ENCODE measurements around the gene S100A1.

S100A1 gene

GRCh38 chr1:153610811-153611301, 17.4 kb upstream of the S100A1 start:
- no peak for DNase-seq

DNA sequence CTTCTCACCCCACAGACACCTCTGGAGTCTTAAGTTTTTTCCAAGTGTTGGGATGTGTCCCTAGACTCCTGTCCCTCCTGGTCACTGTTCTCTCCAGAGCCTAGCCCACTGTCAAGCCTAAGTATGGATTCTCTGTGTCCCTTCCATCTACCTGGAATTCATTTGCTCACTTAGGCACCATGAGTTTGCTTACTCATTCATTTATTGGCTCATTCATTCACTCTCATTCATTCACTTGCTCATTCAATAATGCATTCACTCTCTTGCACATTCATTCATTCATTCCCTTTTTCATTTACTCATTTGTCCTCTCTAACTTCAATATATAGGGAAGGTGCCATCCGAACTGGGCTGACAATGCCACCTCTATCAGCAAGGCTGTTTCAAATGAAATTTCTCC, 16.9 kb upstream of the S100A1 start:
- DNase-seq = no peak

DNA sequence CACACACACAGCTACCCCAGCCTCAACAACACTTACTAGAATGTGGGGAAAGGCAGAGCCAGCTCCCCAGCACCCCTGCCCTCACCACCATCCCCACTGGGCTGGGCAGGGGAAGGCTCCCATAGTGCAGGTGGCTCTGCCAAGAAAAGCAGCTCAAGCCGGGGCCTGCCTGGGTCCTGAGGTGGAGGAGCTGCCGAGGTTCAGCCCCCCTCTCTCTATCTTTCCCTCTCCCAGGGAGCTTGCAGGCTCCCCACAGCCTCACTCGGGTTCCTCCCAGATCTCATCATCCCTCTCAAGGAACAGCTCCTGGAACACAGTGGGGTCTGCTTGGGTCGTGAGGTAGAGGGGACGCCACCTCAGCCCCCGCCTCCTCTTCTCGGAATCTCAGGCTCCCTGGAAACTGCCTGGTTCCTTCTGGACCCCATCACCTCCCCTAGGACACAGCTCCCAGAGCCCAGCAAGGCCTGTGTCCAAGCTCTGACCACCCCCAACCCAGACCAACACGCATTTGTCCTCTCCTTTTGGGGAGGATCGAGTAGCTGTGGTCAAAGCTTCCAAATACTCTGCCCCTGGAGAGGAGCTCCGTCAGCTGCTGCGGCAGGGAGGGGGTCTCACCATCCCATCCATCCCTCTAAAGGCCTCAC, 16.0 kb upstream of the S100A1 start:
- no peak for DNase-seq

DNA sequence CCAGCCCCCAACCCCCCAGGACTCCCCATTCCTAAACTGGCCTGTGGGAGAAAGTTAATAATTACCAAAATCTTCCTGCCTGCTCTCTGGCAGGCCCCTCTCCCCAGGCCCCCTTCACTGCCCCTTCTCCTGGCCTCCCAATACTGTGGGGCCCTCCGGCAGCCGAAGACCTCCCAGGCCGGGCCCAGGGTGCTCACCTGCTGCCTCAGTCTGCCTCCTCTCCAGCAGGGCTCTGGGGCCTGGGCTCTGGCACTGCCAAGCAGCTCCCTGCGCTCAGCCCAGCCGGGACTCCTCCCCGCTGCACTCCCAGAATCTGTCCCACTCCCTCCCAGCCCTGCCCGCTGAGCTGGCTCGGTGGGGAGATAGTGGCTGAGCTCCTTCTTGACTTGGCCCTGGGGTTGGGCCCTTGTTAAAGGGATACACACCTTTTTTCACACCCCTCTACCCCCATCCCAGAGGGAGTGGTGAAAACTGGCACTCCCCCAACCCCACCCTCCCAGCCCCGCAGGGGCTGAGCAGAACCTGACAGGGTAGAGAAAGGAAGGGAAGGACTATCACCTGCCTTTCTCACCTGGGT, 15.4 kb upstream of the S100A1 start, which contains the start of gene S100A16:
S100A16 (minus strand) TSS at position 383 of the 577 bp plus-strand sequence. CDS start 4,986 bp downstream, outside the sequence.
- DNase-seq = no peak

- no peak for DNase-seq
These were observed 14.8 kb upstream of the S100A1 start for GRCh38 chr1:153613406-153613805.

DNA sequence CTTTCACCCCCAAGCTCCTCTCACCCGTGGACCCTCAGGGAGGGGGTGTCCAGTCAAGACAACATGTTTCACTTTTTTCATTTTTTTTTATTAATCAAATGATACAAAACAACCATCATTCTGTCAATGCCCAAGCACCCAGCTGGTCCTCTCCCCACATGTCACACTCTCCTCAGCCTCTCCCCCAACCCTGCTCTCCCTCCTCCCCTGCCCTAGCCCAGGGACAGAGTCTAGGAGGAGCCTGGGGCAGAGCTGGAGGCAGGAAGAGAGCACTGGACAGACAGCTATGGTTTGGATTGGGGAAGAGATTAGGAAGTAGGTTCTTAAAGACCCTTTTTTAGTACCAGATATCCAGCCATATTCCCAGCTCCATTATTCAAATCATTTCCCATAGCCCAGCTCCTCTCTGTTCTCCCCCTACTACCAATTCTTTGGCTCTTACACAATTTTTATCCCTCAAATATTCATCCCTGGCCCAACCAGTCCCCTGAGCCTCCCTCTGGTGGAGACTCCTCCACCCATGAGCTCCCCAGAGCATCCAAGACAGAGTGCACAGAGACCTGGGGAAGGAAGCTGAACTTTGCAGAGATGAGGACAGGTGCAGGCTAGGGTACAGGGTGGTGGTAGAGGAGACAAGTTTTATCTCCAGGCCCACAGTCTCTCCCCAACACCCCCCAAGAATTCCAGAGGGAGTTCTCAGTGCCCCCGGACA, 13.9 kb upstream of the S100A1 start:
- DNase-seq = no peak

DNA sequence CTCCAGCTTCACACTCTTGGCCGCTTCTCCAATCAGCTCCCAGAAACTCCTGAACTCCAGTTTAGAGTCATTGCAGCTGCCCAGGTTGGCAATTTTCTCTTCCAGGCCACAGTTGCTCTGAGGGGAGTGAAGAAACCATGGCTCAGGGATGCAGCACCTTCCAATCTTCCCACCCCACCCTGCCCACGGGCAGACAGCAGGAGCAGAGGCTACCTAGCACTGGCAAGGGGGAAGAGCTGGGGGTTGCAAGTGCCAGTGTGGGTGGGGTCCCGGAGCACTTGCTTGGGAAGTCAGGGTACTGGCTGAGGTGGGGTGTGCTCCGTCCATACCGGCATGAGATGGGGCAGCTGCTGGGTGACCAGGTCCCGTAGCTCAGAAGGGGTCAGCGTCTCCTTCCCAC, 13.3 kb upstream of the S100A1 start:
- DNase-seq = no peak

GRCh38 chr1:153615406-153615805, 12.8 kb upstream of the S100A1 start:
- no peak for DNase-seq

DNA sequence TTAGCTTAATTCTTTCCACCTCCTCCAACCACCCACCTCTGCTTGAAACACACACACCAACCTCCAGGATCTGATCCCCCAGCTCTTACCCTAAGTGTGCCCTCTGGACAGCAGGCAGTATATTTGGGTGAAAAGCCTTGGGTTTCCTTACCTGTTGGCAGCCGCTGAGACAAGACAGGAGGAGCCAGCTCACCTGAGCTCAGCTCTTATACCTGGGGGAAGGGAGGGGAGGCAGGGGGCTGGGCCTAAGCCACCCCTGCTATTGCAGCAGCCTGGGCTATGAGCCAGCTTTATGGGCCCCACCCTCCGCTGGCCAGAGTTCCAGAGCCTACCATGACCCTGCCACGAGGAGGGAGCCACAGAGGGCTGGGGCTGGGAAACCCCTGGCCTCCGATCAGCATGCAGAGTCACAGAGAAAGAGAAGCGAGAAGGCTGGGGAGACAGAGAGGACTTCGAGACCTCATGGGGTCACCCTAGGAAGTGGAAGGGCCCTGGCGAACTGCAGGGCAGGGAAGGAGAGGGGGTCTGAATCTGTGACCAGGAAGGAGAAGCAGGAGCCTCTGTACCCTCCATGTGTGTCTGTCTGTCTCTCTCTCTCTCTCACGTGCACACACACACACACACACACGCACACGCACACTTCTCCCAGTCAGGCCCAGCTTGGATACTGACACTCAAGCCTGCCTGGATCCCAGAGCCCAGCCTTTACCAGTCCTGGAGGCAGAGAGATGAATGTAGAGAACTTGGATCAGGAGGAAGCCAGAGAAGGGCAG, 11.9 kb upstream of the S100A1 start, which contains the start of gene S100A14:
S100A14 (minus strand) TSS at position 182 of the 773 bp plus-strand sequence. CDS start 467 bp downstream, outside the sequence.
- DNase-seq = no peak

DNA sequence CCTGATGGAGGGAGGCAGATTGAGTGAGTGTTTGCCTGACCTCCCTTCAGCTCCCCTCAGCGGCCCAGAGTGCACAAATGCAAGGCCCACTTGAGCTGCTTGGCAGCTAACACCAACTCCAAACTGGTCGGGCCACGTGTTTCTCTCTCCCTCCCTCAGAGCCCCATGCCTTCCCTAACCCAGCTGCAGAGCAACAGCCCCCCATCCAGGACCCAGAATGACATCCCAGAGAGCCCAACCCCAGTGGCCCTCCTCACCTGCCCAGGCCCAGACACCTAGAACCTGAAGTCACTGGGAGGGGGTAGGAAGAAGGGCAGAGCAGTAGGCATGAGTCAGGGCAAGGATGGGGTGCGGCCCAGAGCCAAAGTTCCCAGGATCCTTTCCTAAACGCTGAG, 11.3 kb upstream of the S100A1 start:
- DNase-seq = no peak

GRCh38 chr1:153617663-153618062, 10.6 kb upstream of the S100A1 start:
- peak; percentile 86 for DNase-seq

DNA sequence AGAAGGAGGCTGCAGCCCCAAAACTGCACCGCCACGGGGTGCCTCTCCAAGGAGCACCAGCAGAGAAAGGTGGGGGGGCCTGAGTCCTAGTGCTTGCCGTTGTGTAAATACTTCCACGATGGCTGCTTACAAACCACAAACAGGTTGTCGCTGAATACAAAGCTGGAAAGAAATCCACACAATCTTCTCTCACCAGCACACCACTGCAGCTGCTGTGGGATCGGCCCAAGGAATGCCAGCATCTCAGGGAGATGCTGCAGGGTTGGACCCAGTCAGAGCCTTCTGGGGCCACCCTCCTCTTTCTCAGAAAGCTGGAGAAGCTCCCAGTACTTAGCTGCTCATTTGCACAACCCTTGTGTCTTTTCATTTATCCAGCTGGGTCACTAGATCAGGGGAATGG, 9.1 kb upstream of the S100A1 start:
- DNase-seq = no peak

DNA sequence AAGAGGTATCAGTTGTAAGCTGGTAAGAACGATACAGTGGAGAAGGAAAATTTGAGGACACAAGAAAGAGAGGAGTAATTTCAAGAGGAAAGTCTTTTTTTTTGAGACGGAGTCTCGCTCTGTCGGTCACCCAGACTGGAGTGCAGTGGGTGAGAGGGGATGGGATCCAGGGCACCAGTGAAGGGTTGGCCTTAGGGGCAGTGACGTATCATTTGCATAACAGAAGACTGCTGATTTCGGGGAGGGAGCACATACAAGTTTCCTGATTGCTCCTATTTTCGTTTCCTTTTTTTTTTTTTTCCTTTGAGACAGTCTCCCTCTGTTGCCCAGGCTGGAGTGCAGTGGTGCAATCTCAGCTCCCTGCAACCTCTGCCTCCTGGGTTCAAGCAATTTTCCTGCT, 5.1 kb upstream of the S100A1 start:
- no peak for DNase-seq

GRCh38 chr1:153624965-153625611, 3.1 kb upstream of the S100A1 start:
- DNase-seq = no peak

GRCh38 chr1:153626477-153626903, 1.7 kb upstream of the S100A1 start:
- DNase-seq = no peak

DNA sequence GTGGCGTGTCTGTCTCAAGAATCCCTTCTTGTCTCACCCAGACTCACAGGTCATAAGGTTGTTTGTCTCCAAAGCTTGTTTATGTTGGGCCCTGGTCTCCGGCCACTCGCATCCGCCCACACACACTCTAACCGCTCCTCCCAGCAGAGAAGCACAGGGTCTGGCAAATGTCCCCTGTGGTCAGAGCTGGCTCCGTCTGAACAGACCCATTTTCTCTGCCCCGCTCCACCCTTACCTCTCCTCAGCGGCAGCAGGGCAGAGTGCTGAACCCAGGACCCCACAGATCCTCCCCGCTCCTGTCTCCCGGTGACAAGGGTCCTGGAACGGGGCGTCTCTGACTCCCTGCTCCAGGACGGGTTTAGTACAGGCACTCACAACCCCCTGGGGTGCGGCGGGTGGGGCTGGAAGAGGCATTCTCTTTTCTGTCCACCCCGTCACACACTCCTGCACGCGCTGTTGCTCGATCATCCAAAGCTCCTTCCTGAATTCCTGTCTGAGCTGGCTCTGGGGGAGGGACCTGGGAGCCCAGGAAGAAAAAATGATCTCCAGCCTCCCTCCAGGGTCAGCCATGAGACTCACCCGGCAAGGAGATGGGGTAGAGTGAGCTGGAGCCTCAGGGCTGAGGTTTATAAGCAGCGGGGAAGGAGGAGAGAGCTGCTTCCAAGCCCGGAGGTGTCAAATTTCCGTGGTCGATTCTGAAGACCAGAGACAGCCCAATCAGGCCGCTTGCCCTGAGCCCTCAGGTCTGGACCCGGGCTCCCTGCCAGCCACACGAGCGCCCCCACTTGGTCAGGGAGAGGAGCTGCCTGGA, 1.1 kb upstream of the S100A1 start, which contains the start of gene S100A13:
S100A13 (minus strand) TSS at position 602 of the 811 bp plus-strand sequence. CDS start 1,033 bp downstream, outside the sequence.
- peak; percentile 94 for DNase-seq

DNA sequence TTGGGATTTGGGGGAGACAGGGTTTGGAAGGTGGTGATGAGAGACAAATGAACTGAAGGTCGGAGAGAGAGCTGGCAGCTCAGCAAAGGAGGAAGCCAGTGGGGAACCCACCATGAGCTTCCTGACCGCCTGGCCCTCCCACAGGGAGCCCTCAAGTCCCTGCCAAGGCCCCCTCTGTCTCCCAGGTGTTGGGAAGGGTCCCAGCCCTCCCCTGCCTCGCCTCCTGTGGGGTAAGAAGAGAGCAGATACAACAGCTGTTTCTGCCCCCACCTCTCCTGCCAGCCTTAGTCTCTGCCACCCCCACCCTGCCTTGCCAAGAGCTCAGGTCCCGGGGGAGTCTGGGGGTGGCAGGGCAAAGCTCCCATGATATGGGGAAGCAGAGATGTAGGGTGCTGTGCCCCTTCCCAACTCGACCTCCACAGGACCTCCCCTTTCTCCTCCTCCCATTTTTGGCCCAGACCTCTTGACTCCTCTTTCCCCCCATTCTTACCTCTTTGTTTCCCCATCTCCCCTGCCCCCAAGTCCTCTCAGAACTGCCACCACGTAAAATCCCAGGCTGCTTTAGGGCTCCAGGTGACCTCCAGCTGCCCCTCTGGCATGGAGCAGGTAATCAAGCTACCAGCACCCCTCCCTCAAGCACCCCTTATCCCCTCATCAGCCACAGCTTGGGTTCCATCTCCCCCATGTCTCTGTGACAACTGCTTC, 556 bp downstream of the S100A1 start:
- DNase-seq = no peak

DNA sequence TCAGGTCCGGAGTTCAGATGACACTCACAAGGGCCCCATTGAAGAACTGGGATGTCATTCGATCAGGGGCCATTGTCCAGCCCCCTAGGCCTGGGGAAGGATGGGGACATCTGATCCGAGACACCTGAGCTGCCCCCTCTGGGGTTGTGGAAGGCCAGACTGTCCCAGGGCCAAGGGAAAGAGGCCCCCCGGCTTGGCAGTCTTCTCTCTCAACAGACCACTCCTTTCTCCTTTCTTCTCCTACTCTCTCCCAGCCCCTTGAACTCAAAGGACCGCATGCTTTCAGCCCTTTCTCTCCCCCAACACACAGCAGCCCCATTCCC, 1.1 kb downstream of the S100A1 start:
- DNase-seq = no peak

DNA sequence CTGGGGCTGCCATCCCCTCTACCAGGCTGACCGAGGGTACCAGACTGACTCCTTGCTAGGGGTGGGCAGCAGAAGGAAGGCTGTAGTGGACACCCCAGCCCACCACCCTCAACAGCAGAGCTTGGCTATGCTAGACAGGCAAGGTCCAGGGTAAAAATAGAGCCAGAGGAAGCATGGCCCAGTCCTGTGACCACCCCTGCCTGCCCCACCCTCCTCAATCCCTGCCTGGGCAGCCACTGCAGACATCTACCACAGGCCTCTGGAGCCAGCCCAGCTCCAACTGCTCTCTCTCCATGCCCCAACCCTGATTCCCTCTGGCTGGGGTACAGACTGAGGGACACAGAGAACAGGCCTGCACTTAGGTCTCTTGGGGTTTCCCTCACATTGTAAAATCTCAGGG, 1.7 kb downstream of the S100A1 start:
- DNase-seq = no peak

GRCh38 chr1:153630384-153630783, 2.1 kb downstream of the S100A1 start:
- DNase-seq = no peak
